GM19395 (cell line): ENCODE results near the gene WAC.
"Not testable (repeated sequence)": the region's sequence is repeated elsewhere in the genome, so short reads cannot be mapped to it uniquely, and the experiment has no call there.

Experiments
- ATAC-seq: cut with Tn5 transposase; IDR thresholded peaks from one replicate; pipeline ENCODE4 v1.9.1; 2021; ENCODE audit warnings: mild to moderate bottlenecking, moderate library complexity; ENCODE audit not compliant: unreplicated experiment

WAC gene, protein sequence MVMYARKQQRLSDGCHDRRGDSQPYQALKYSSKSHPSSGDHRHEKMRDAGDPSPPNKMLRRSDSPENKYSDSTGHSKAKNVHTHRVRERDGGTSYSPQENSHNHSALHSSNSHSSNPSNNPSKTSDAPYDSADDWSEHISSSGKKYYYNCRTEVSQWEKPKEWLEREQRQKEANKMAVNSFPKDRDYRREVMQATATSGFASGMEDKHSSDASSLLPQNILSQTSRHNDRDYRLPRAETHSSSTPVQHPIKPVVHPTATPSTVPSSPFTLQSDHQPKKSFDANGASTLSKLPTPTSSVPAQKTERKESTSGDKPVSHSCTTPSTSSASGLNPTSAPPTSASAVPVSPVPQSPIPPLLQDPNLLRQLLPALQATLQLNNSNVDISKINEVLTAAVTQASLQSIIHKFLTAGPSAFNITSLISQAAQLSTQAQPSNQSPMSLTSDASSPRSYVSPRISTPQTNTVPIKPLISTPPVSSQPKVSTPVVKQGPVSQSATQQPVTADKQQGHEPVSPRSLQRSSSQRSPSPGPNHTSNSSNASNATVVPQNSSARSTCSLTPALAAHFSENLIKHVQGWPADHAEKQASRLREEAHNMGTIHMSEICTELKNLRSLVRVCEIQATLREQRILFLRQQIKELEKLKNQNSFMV

DNA sequence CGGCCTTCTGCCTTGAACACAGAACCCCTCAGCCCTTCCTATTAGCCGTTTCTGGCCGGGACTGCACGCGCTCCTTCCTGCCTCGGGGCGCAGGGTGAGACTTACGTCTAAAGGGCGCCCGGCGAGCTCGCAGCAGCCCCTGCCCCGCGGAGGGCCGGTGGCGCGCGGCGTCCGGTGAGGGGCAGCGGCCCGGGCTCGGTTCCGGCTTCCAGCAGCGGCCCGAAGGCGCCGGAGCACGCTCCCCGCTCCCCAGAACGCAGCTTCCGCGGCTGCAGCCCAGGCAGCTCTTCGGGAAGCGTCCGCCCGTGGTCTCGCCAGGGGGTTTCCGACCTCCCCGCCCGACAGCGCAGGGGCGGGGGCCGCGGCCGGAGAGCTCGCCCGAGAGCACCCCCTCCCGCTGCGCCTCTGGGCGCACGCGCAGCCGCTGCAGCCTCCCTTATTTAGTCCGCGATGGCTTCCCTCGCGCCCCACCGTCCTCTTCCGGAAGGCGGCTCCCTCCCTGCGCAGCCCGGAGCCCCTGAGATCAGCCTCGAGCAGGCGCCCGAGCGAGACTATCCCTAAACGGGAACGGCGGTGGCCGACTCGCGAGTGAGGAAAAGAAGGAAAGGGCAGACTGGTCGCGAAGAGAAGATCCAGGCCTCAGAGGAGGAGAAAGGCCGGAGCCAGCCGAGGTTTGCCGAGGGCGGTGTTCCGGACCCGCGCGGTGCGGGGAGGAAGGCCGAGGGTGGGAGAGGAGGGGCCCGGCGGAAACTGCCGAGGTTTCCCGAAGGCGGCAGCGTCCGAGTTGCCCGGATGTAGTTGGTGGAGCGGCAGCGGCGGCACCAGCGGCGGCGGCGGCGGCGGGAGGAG lies at the start of gene WAC:
Gene WAC (plus strand): TSS at position 782 of the 849 bp plus-strand sequence. CDS start 462 bp downstream, outside the sequence.
- peak; percentile 82 for ATAC-seq

DNA sequence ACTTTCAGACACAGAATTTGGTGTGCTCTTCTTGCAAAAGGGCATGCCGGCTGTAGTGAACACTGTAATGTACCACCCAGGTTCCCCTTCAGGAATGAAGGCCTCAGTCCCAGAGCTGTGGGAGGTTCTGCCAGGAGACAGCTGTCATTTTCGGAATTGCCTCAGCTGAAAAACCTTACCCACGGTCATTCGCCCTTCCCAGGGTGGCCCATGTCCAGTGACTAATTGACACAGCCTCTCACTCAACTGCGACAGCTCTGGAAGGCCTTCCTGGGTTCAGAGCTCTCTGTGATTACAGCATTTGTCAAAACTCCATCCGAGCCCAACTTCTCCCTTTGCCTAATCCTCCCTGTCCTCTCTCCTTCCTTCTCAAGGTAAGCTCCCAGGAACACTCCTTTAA lies 43.7 kb upstream of the WAC start:
- no peak for ATAC-seq

DNA sequence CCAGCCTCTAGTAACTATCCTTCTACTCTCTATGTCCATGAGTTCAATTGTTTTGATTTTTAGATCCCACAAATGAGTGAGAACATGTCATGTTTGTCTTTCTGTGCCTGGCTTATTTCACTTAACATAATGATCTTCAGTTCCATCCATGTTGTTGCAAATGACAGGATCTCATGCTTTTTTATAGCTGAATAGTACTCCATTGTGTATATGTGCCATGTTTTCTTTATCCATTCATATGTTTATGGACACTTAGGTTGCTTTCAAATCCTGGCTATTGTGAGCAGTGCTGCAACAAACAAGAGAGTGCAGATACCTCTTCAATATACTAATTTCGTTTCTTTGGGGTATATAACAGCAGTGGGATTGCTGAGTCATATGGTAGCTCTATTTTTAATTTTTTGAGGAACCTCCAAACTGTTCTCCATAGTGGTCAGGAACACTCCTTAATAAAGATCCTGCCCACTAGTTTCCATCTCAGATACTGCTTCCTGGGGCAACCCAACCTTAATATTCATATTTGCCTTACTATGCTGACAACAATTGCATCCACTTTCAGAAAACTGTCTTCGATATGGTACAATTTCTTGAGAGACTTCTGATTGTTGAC lies 42.6 kb upstream of the WAC start:
- ATAC-seq: not testable (repeated sequence)

DNA sequence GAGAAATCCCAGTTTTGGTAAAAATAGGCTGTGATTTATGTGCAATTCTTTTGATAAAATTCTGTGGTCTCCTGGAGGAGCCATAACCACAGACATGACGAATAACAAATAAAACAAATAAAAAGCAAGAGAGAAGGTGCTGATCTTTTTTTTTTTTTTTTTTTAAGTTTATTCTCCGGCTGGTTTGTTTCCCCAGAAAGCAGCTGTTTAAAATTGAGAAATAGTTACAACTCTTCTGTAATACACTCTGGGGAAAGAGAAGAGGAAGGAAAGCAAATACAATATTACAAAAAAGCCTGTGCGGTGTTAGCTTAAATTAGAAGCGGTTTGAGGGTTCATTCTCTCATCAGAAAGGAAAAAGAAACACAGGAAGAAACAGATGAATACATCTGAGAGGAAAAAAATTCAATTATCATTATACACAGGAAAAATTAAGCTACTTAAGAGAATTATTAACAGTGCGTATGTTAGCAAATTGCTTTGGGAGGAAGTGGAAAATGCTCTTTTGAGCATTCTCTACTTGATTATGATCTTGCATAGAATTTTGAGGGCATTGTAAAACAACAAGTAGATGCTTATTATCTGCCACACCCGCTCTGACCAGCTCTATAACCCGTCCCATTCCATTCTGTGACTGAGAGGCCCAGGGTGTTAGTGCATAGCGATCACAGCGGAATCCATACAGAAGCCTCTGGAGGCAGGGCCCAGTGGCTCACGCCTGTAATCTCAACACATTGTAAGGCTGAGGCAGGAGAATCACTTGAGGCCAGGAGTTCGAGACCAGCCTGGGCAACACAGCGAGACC lies 40.6 kb upstream of the WAC start:
- ATAC-seq: no peak

DNA sequence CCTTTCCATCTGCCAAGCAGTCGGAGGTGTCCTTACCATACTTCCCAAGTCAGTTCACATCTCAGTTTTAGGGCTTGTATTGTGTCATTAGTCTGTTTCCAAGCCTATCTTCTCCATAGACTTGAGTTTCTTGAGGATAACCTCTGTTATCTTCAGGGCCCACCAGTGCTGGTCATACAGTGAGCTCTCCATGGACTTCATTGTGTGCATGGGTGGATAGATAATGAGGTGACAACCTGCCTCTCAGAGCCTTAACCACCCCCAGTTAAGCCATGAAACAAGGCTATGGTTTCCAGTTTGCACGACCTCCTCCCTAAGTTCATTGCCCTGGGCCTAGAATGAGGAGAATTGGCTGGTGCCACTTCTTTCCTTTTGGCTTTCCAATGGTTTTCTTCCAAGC lies 38.5 kb upstream of the WAC start:
- ATAC-seq: no peak

DNA sequence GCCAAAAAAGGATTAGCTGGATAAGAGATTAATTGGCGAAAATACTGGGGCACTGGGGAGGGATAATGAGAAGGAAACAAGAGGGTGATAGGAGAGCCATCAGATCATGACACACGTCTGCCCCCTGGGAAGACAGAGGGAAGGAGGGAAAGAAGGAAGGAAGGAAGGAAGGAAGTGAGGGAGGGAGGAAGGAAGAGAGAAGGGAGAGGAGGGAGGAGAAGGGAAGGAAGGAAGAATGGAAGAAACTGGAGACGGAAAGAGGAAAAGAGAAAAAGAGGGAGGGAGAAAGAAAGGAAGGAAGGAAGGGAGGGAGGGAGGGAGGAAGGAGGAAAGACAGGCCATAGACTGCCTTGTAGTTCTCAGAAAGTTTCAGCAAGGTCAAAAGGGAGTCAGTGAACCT lies 37.8 kb upstream of the WAC start:
- ATAC-seq: no peak

DNA sequence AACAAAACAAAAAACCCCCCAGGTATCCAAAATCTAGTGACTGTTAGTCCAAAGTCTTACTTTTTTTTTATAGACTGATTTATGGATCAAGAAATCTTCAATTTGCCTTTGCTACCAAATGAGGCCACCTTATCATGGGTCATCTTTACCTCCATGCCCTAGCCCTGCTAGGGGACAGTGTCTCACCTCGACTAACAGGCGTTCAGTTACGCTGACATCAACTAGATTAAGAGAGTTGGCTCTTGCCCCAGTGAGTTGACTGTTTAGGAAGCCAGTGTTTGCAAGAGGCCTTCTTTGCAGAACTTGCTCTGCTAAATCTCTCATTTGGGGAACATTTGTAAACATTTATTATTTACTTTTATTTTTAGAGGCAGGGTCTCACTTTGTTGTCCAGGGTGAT lies 36.9 kb upstream of the WAC start:
- no peak for ATAC-seq

DNA sequence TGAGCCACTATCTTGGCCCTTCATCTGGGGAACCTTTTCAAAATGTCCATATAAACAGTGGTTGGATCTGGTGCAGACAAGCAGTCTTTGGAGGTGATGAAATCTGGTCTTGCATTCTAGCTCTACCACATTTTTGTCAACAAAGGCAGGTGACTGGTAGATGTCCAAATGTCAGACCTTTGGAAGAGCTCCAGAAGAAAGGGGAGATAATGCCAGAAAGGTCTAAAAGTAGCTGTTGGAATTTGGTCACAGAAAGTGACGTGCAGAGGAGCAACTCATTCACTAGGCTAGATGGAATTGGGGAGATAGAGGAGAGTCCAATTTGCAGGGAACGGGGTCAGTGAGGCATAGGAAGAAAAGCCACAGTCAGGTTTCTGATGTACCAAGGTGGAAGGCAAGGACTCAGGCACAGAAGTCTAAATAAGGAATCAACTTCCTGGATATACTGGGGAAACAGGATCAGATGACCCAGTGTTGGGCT lies 36.4 kb upstream of the WAC start:
- ATAC-seq: no peak

DNA sequence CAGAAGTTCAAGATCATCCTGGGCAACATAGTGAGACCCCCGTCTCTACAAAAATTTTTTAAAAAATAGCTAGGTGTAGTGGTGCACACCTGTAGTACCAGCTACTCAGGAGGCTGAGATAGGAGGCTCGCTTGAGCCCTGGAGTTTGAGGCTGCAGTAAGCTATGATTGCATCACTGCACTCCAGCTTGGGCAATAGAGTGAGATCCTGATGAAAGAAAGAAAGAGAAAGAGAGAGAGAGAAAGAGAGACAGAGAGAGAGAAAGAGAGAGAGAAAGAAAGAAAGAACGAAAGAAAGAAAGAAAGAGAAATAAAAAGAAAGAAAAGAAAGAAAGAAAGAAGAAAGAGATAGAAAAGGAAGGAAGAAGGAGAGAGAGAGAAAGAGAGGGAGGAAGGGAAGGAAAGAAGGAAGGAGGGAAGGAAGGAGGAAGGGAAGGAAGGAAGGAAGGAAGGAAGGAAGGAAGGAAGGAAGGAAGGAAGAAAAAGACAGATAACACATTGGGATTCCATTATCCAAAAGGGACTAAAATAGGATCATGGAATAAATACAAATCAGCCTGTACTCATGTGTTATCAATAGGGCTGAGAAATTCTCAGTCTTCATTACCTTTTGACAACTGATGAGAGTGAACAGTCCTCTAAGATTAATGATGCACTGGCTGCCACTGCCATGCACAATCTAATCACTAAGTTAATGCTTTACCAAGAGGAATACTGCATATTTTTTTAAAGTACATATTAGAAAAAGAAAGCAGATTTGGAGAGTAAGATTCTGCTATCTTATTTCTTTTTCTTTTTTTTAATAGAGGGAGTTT lies 35.4 kb upstream of the WAC start:
- no peak for ATAC-seq

DNA sequence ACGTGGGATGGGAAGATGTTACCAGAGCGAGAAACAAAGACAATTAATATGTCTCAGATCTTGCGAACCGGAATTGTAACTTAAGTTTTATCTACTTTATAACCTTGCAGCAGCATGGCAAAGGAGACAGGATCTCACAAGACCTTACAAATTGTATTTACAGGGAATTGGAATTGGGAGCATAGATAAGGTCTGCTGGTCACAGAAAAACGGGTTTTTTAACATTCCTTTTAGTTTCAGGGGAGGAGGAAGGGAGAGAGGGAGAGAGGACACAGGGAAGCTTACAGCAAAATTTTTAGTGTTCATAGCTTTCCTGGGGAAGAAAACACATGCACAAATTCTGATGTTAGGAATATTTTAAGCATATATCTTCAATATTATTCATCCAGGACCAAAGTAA lies 32.7 kb upstream of the WAC start:
- ATAC-seq: not testable (repeated sequence)

DNA sequence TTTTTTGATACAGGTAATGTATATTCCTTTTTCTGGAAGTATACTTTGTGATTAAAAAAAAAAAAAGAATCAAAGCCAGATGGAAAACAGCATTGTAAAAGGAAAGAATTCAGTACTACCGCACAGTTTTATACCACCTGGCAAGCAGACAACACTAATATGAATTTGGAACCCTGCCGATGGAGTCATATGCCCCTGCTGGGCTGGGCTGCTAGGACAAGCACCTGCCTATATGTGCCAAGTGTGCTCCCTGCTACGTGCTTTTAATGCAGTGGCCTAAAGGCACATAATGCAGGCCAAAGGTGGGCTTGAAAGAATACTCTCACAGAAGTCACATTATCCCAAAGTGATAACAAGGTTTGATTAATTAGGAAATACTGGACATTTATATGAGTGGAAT lies 29.8 kb upstream of the WAC start:
- ATAC-seq: no peak

DNA sequence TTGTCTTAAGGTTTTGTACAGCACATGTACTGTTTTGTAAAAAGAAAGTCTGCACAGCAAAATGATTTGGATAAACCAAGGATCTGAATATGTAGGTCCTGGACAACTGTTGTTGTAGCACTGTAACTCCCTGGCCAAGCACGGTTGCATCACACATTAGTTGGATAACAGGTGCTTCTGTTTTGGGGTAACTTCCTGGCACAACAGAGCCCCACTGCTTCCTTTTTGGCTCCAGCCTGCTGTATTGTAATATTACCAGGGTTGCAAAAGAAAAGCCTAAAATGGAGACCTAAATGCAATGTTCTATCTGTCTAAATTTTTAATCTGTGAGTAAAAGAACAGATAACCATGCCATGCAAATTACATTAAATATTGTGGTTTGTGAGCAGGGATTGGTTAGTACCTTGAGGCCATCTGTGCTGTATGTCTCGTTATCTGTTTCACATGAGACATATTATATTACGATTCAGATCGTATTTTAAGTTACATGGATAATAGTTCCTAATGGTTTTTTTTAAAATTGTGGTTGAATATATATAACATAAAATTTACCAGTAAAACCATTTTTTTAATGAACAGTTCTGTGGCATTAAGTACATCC lies 27.5 kb upstream of the WAC start:
- no peak for ATAC-seq

DNA sequence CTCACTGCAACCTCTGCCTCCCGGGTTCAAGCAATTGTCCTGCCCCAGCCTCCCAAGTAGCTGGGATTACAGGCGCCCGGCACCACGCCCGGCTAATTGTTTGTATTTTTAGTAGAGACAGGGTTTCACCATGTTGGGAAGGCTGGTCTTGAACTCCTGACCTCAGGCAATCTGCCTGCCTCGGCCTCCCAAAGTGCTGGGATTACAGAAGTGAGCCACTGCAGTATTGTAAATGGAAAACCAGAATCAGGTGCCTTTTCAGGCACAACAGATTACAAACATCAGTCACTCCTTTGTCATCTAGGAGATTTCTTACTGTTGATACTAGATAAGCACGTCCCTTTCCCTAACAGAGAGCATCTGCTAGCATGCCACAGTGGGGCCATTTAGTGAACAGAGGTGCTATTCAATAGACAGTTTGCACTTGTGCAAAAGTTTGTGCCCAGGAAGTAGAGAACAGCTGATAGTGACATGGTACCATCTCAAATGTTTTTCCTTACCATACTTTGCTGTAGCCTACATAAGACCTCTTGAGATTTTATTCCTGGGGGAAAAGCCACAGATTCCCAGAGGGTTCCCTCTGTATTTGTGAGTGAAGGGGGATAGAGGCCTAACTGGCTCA lies 24.5 kb upstream of the WAC start:
- no peak for ATAC-seq

DNA sequence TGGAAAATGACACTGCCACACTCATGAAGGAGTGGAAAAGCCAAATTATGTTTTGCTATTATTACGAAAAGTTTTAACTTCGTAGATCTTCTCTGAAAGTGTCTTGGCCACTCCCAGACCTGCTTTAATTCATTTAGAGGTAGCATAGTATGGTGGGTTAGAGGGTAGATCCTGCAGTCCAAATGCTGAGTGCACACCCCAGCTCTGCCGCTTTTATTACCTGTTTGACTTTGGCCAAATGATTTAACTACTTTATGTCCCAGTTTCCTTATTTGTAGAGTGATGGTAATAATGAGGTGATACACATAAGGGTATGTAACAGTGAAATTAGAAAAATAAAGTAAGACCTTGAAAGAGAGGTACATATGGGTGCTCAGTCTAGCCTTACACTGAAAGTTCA lies 23.6 kb upstream of the WAC start:
- no peak for ATAC-seq

DNA sequence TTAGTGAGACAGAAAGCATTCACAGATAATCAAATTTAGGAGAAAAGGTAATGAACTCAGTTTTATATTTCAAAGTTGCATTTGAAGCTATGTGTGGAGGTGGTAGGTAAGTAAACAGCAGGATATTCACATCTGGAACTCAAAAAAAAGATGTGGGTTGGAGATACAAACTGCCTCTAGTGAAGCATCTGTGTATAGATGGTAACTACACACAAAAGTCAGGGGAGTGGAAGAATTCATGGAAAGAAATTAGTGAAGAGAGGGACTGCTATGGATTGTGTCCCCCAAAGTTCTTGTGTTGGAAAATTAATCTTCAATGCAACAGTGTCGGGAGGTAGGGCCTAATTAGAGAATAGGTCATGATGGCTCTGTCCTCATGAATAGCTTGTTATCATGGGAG lies 18.3 kb upstream of the WAC start:
- ATAC-seq: no peak

DNA sequence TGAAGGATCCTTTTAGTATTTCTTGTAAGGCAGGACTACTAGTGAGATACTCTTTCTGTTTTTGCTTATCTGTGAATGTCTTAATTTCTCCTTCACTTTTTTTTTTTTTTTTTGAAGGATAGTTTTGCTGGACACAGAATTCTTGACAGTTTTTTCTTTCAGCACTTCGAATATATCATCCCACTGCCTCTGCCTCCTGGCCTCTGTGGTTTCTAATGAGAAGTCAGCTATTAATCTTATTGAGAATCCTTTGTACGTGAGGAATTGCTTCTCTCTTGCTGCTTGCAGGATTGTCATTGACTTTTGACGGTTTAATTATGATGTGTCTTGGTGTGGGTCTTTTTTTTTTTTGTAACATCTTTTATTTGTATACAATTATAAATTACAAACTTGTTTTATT lies 12.6 kb upstream of the WAC start:
- ATAC-seq: no peak

DNA sequence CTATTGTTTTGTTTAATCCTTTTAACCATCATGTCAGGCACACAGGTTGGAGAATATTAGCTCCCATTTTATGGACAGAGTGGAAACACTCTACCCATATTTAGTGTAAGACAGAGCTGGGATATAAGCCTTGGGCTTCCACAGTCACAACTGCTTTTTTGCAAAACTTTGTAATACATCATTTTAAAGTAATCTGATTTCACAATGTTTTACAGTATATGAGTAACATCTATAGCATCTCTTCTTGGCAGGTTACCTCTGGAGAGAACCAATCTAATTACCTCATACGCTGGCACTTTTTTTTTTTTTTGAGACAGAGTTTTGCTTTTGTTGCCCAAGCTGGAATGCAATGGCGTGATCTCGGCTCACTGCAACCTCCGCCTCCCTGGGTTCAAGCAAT lies 12.1 kb upstream of the WAC start:
- ATAC-seq: not testable (repeated sequence)

DNA sequence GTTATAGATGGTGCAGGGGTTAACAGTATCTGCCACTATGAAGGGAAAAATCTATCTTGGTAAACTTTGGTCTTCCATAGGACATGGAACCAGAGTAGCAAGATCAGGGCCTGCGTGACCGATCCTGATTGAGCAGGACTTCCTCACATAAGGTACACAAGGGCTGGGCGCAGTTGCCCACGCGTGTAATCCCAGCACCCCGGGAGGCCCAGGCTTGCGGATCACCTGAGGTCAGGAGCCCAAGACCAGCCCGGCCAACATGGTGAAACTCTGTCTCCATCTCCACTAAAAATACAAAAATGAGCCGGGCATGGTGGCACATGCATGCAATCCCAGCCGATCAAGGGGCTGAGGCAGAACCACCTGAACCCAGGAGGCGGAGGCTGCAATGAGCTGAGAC lies 11.0 kb upstream of the WAC start:
- not testable (repeated sequence) for ATAC-seq
